AG09319 (cell line): ENCODE results near the gene ANKRD52.

Experiments used
- DNase-seq: peaks from one replicate; pipeline ENCODE4 v3.0.0-alpha.2; 2010; ENCODE audit warnings: low read depth; ENCODE audit errors: extremely low read depth
- CTCF ChIP-seq: IDR thresholded peaks from 2 replicates; pipeline ENCODE4 v1.5.1; 2011; ENCODE audit warnings: low read depth, mild to moderate bottlenecking, inconsistent platforms, low read length, moderate library complexity

Gene ANKRD52

GRCh38 chr12:56234746-56235436, 23.3 kb downstream of the ANKRD52 start:
- DNase-seq: no peak
- no peak for TF ChIP-seq CTCF

- TF ChIP-seq CTCF: no peak
These were observed 27.0 kb downstream of the ANKRD52 start for GRCh38 chr12:56231184-56231582.

GRCh38 chr12:56230432-56231183, 27.6 kb downstream of the ANKRD52 start:
- TF ChIP-seq CTCF: no peak
- no peak for DNase-seq

More at GRCh38 chr12:56231184-56231582, 27.0 kb downstream of the ANKRD52 start:
- DNase-seq: no peak

- no peak for TF ChIP-seq CTCF
- DNase-seq: no peak
These were observed 28.2 kb downstream of the ANKRD52 start, which contains the start of gene SLC39A5 for GRCh38 chr12:56229916-56230431. TSS of gene SLC39A5 (plus strand) at chr12:56230051. CDS start at chr12:56231275, 1,224 bp downstream.

- TF ChIP-seq CTCF: no peak
- no peak for DNase-seq
These were observed 29.1 kb downstream of the ANKRD52 start for GRCh38 chr12:56229082-56229481.

GRCh38 chr12:56224954-56225353, 33.2 kb downstream of the ANKRD52 start:
- DNase-seq: no peak
- TF ChIP-seq CTCF: no peak
